Measurements from ENCODE around the gene HCFC1R1.
"Not testable (repeated sequence)": the region's sequence is repeated elsewhere in the genome, so short reads cannot be mapped to it uniquely, and the experiment has no call there.

Gene HCFC1R1

DNA sequence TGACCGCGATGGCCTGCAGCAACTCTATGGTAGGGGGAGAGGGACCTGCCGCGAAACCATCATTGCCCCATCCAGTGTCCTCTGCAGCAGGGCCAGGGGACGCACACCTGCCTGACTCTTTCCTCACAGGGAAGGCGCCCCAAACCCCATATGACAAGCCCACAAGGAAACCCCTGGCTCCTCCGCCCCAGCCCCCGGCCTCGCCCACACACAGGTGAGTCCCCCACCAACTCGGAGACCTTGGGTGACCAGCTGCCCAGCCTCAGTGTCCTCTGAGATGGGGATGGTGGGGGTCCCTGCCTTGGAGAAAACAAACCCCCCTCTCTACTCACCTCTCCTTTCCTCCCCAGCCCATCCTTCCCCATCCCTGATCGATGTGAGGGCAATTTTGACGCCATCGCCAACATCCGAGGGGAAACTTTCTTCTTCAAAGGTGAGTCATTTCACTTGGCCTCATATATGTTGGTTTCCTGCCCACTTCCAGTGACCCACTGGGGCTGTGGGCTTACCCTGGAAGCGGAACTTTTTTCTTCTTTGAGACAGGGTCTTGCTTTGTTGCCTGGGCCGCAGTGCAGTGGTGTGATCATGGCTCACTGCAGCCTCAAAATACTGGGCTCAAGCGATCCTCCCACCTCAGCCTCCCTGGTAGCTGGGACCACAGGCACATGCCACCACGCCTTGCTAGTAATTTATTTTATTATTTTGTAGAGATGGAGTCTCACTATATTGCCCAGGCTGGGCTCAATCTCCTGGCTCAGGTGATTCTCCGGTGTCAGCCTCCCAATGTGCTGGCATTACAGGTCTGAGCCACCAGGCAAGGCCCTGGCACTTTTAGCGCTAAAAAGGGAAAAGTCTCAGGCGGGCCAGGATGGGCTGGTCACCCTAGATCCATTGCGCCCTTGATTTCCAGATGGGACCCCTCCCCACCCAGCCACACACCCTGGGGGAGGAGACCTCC lies 33.7 kb upstream of the HCFC1R1 start:
- no peak for DNase-seq (ENCODE audit: low read depth in 2 of 2, low spot score in 1 of 2)

- DNase-seq (ENCODE audit: low read depth in 2 of 2, low spot score in 1 of 2) = no peak
Measured at GRCh38 chr16:3056336-3057180, 32.8 kb upstream of the HCFC1R1 start.

DNA sequence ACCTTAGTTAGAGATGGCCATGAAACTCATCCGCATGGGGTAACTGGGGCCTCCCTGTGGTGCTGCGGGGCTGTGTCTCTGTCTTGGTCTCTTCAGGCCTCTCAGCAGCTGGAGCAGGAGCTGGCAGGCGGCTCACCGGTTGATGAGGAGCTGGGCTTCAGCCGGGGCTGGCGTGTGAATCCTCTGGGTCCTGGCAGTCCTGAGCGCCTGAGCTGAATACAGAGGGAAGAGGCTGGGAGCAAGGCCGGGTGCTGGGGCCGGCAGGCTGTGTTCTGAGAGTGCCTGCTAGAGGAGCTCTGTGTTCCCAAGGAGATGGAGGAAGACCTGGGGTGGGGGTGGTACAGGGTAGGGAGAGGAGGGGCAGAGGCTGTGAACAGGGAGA lies 32.0 kb upstream of the HCFC1R1 start:
- not testable (repeated sequence) for DNase-seq (ENCODE audit: low read depth in 2 of 2, low spot score in 1 of 2)

- no peak for DNase-seq (ENCODE audit: low read depth in 2 of 2, low spot score in 1 of 2)
Measured at GRCh38 chr16:3054965-3055733, 31.4 kb upstream of the HCFC1R1 start.

GRCh38 chr16:3053330-3053710 lies 29.6 kb upstream of the HCFC1R1 start:
- DNase-seq (ENCODE audit: low read depth in 2 of 2, low spot score in 1 of 2) = not testable (repeated sequence)

GRCh38 chr16:3052571-3053329 lies 29.0 kb upstream of the HCFC1R1 start:
- not testable (repeated sequence) for DNase-seq (ENCODE audit: low read depth in 2 of 2, low spot score in 1 of 2)

DNA sequence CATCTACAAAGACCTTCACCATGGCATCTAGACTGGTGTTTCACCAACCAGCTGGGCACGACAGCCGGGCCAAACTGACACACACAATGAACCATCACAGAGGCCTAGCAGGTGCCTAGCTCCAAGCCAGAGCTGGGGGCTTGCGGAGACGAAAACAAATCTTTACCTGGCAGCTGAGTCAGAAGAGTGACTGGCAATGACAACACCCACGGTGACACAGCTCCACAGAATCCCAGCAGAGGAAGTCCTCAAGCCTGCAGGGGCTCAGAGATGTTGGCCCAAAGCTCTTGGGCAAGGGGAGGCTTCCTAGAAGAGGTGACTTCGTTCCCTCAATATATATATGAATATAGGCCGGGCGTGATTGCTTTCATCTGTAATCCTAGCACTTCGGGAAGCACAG lies 27.8 kb upstream of the HCFC1R1 start:
- DNase-seq (ENCODE audit: low read depth in 2 of 2, low spot score in 1 of 2) = no peak

- DNase-seq (ENCODE audit: low read depth in 2 of 2, low spot score in 1 of 2) = no peak
Measured at GRCh38 chr16:3051009-3051408, 27.3 kb upstream of the HCFC1R1 start.

GRCh38 chr16:3050487-3050886 lies 26.7 kb upstream of the HCFC1R1 start:
- no peak for DNase-seq (ENCODE audit: low read depth in 2 of 2, low spot score in 1 of 2)

DNA sequence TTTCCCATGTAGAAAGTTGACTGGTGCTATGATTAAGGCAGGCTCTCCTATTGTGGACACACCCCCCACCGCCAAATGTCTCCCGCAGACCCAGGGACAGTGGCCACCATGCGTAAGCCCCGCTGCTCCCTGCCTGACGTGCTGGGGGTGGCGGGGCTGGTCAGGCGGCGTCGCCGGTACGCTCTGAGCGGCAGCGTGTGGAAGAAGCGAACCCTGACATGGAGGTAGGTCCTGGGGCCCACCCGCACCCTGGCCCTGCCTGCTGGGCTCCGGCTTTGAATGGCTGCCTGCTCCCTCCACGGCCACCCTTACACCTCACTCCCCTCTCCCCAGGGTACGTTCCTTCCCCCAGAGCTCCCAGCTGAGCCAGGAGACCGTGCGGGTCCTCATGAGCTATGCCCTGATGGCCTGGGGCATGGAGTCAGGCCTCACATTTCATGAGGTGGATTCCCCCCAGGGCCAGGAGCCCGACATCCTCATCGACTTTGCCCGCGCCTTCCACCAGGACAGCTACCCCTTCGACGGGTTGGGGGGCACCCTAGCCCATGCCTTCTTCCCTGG lies 26.3 kb upstream of the HCFC1R1 start:
- no peak for DNase-seq (ENCODE audit: low read depth in 2 of 2, low spot score in 1 of 2)

GRCh38 chr16:3047387-3047720 lies 23.6 kb upstream of the HCFC1R1 start:
- DNase-seq (ENCODE audit: low read depth in 2 of 2, low spot score in 1 of 2) = no peak

GRCh38 chr16:3046641-3047386 lies 23.1 kb upstream of the HCFC1R1 start:
- no peak for DNase-seq (ENCODE audit: low read depth in 2 of 2, low spot score in 1 of 2)

GRCh38 chr16:3045758-3046640 lies 22.3 kb upstream of the HCFC1R1 start, which contains the start of gene MMP25:
TSS of gene MMP25 (plus strand) at chr16:3046561. CDS start at chr16:3046918, 357 bp downstream.
- DNase-seq (ENCODE audit: low read depth in 2 of 2, low spot score in 1 of 2) = no peak

DNA sequence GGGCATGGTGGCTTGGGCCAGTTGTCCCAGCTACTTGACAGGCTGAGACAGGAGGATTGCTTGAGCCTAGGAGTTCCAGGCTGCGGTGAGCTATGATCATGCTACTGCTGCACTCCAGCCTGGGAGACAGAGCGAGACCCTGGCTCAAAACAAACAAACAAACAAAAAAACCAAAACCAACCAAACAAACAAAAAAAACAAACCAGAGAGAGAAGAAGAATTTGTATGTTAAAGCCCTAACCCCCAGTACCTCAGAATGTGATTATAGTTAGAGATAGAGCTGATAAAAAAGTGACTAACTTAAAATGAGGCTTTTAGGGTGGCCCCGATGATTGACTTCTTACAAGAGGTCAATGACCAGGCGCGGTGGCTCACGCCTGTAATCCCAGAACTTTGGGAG lies 21.0 kb upstream of the HCFC1R1 start:
- no peak for DNase-seq (ENCODE audit: low read depth in 2 of 2, low spot score in 1 of 2)

- DNase-seq (ENCODE audit: low read depth in 2 of 2, low spot score in 1 of 2) = no peak
Measured at GRCh38 chr16:3042376-3042775, 18.6 kb upstream of the HCFC1R1 start.

DNA sequence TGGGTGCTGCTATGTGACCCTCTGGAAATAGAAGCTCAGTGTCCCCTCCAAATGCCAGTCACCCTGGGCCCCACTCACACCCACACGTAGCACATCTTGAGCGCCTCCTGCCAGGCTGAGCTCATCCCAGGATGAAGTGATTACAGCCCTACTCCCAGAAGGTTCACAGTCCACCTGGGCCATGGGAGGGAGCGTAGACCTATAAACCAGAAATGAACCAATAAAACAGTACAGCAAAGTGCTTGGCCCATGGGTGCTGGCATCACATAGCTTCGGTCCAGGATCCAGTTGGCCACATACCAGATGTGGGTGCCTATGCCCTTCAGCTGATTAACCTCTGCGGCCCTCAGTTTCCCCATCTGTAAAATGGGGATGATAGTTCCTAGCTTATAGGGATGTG lies 15.2 kb upstream of the HCFC1R1 start:
- no peak for DNase-seq (ENCODE audit: low read depth in 2 of 2, low spot score in 1 of 2)

- no peak for DNase-seq (ENCODE audit: low read depth in 2 of 2, low spot score in 1 of 2)
Measured at GRCh38 chr16:3038256-3038655, 14.5 kb upstream of the HCFC1R1 start.

GRCh38 chr16:3036726-3037315 lies 13.1 kb upstream of the HCFC1R1 start, which contains the start of gene BICDL2:
TSS of gene BICDL2 (minus strand) at chr16:3036944. CDS start at chr16:3035496, 1,448 bp downstream.
- no peak for DNase-seq (ENCODE audit: low read depth in 2 of 2, low spot score in 1 of 2)
